ENCODE results near the gene WNT3A.

WNT3A gene

DNA sequence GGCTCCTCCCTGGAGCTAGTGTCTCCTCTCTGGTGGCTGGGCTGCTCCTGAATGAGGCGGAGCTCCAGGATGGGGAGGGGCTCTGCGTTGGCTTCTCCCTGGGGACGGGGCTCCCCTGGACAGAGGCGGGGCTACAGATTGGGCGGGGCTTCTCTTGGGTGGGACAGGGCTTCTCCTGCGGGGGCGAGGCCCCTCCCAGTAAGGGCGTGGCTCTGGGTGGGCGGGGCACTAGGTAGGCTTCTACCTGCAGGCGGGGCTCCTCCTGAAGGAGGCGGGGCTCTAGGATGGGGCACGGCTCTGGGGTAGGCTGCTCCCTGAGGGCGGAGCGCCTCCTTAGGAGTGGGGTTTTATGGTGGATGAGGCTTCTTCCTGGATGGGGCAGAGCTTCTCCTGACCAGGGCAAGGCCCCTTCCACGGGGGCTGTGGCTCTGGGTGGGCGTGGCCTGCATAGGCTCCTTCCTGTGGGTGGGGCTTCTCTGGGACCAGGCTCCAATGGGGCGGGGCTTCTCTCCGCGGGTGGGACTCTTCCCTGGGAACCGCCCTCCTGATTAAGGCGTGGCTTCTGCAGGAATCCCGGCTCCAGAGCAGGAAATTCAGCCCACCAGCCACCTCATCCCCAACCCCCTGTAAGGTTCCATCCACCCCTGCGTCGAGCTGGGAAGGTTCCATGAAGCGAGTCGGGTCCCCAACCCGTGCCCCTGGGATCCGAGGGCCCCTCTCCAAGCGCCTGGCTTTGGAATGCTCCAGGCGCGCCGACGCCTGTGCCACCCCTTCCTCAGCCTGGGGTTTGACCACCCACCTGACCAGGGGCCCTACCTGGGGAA lies 53.0 kb downstream of the WNT3A start:
- Mint-ChIP-seq H3K4me3 (peak overlapping the region; percentile 66), H3K4me1 (peaks cover 4% of the 10 kb centered on the region), H3K9me3 (no peaks in the 10 kb centered on the region), H3K27me3 (peaks cover 85% of the 10 kb centered on the region), H3K36me3 (no peaks in the 10 kb centered on the region), H3K27ac (no peak overlapping the region)
- CTCF ChIA-PET = interaction anchor here (0.6 kb wide), 1 partner anchor 325 kb away, joined by 3 read pairs; the partner anchor contains the start of gene JMJD4
- DNase-seq = peak; percentile 84

DNA sequence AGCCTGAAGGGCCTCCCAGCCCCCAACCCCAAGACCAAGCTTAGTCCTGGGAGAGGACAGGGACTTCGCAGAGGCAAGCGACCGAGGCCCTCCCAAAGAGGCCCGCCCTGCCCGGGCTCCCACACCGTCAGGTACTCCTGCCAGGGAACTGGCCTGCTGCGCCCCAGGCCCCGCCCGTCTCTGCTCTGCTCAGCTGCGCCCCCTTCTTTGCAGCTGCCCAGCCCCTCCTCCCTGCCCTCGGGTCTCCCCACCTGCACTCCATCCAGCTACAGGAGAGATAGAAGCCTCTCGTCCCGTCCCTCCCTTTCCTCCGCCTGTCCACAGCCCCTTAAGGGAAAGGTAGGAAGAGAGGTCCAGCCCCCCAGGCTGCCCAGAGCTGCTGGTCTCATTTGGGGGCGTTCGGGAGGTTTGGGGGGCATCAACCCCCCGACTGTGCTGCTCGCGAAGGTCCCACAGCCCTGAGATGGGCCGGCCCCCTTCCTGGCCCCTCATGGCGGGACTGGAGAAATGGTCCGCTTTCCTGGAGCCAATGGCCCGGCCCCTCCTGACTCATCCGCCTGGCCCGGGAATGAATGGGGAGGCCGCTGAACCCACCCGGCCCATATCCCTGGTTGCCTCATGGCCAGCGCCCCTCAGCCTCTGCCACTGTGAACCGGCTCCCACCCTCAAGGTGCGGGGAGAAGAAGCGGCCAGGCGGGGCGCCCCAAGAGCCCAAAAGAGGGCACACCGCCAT lies 53.8 kb downstream of the WNT3A start:
- no peaks in the 10 kb centered on the region for H3K9me3 Mint-ChIP-seq
- no peaks in the 10 kb centered on the region for H3K36me3 Mint-ChIP-seq
- H3K4me3 Mint-ChIP-seq = no peak overlapping the region
- peaks cover 91% of the 10 kb centered on the region for H3K27me3 Mint-ChIP-seq
- H3K27ac Mint-ChIP-seq = no peak overlapping the region
- CTCF ChIA-PET = interaction anchor here (0.6 kb wide), 1 partner anchor 326 kb away, joined by 3 read pairs; the partner anchor contains the start of gene JMJD4
- H3K4me1 Mint-ChIP-seq = peaks cover 4% of the 10 kb centered on the region
- peak; percentile 24 for DNase-seq

DNA sequence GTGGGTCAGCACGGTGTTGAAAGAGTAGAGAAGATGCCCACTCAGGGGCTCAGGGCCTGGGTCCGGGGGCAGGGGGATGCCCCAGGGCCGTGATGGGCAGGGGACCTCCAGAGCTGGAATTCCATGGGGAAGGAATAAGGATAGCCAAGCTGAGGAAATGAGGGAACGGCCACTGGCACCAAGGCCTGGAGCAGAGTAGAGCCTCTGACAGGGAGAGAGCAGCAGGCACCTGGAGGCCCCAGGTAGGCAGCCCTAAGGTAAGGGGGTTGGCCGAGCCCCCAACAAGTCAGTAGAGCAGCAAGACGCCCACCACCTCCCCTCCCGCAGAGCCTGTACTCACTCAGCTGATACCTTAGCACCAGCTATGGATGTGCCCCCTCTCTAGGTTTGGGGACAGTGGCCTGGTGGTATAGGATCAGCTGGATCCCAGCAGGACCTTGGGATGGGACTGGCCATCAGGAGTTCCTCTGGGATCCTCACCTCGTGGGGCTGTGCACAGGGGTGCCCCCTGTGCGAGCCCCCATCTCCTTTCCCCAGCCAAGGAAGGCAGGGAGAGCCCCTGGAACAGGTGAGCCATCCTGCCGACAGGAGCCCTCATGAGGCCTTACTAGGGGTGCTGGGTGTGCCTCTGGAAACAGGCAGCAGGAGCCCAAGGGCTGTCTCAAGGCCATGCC lies 54.8 kb downstream of the WNT3A start:
- H3K9me3 Mint-ChIP-seq = no peaks in the 10 kb centered on the region
- H3K27me3 Mint-ChIP-seq = peaks cover 91% of the 10 kb centered on the region
- H3K4me3 Mint-ChIP-seq = no peak overlapping the region
- H3K4me1 Mint-ChIP-seq = peaks cover 4% of the 10 kb centered on the region
- no peak overlapping the region for H3K27ac Mint-ChIP-seq
- DNase-seq = peak; percentile 18
- no peaks in the 10 kb centered on the region for H3K36me3 Mint-ChIP-seq
- CTCF ChIA-PET = no interaction called here

DNA sequence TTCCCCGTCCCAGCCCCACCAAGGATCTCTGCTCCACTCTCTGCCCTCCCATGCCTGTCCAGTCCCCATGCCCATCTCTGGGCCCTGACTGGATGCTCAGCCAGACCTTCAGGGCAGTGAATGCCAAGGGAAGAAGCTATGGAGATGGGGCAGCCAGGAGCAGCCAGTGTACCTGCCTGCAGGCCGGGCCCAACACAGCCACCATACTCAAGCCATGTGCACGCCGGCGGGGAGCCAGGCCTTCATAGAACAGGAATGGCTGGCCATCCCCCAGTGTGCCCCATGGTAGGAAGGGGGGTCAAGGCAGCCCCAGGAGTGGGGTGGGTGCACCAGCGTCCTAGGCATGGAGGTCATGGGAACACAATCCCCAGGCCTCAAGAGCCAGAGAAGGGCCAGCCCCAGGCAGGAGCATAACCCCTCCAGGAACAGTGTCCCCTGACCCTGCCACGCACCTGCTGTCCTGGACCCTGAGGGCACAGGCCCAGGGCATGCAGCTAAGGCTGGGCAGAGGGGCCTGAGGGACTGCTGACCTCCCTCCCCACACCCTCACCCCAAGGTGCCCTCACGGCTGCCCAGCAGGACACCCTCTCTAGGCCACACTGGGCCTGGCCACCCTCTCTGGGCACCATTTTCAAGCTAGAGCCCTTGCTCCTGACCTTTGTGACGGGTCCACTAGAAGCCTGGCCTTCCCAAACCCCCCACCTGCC lies 55.4 kb downstream of the WNT3A start:
- peaks cover 4% of the 10 kb centered on the region for H3K4me1 Mint-ChIP-seq
- peak; percentile 19 for DNase-seq
- H3K27ac Mint-ChIP-seq = no peak overlapping the region
- H3K9me3 Mint-ChIP-seq = no peaks in the 10 kb centered on the region
- peaks cover 92% of the 10 kb centered on the region for H3K27me3 Mint-ChIP-seq
- CTCF ChIA-PET = no interaction called here
- no peaks in the 10 kb centered on the region for H3K36me3 Mint-ChIP-seq
- H3K4me3 Mint-ChIP-seq = no peak overlapping the region

DNA sequence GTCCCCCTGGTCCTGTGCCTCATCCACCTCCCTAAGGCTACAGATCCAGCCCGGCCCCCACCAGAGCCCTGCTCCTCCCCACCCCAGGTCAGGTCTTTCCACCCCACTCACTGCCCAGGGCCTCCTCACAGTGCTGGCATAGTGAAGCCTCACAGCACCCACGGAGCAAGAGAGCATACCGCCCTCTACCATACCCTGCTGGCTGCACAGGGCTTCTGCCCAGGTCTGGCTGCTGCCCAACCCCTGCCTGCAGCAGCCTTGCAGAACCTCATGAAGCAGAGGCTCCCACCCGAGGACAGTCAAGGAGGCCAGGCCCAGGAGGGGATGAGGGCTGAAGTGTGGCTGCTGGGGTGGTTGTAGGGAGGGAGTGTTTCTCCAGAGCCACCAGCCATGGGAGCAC lies 56.0 kb downstream of the WNT3A start:
- Mint-ChIP-seq H3K36me3 (no peaks in the 10 kb centered on the region), H3K4me1 (peaks cover 4% of the 10 kb centered on the region), H3K4me3 (no peak overlapping the region), H3K27ac (no peak overlapping the region), H3K27me3 (peaks cover 89% of the 10 kb centered on the region), H3K9me3 (no peaks in the 10 kb centered on the region)
- CTCF ChIA-PET = no interaction called here
- peak; percentile 8 for DNase-seq

DNA sequence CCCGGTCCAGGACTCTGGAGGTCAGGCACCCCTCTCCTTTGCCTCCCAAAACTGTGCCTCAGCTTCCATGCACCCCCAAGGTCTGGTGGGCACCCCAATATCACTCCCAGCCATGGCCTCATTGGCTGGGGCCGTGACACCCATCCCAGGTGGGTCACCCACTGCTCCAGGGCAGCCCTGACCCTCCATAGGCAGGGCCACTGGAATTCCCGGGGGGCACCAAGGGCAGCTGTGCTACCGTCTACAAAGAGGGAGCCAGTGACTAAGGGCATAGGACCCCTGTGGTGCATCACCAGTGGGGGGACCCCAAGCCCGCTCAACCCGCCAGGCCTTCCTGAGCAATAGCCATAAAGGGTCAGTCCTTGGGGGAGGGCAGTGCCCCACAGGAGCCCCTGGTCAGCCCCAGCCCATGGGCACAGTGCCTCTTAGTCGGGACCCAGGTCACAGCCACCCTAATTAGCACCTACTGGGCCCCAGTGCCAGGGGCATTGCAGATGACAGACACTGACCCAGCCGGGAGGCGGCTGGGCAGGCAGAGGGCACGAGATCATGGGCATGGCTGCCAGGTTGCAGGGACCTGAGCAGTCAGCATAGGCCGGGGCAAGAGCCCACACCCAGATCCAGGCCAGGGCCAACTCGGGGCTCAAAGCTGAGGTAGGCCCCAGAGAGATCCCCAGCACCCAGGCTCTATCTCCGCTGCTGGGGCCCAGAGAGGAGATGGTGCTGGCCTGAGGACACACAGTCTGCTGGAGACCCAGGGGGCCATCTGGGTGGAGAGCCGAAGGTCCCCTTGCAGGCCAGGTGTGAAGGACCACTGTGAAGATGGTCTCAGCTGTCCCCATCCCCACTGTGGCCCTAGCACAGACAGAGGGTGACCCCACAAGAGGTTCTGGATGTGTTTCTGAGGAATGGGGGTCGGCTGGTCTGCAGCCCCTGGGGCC lies 56.7 kb downstream of the WNT3A start:
- no peak overlapping the region for H3K27ac Mint-ChIP-seq
- H3K36me3 Mint-ChIP-seq = no peaks in the 10 kb centered on the region
- peaks cover 4% of the 10 kb centered on the region for H3K4me1 Mint-ChIP-seq
- H3K4me3 Mint-ChIP-seq = no peak overlapping the region
- H3K9me3 Mint-ChIP-seq = no peaks in the 10 kb centered on the region
- H3K27me3 Mint-ChIP-seq = peaks cover 82% of the 10 kb centered on the region
- CTCF ChIA-PET = no interaction called here
- DNase-seq = peak; percentile 19

DNA sequence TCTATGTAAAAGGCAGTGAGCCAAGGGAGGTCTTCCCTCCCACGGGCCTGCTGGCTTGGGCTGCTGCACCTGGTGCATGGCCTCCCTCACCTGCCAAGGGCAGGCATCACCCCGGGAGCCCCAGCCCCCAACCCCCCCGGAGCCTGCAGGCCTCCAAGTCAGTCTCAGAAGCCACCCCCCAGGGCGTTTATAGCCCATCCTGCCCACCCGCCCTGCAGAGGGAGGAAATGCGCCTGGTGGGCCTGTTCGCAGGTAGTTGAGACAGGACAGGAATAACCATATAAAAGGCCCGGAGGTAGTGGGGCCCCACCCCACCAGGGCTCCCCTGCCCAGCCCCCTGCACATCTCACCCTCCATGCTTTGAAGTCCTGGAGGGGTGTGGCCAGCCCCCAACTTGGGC lies 57.5 kb downstream of the WNT3A start:
- H3K27ac Mint-ChIP-seq = no peak overlapping the region
- H3K4me3 Mint-ChIP-seq = no peak overlapping the region
- H3K9me3 Mint-ChIP-seq = no peaks in the 10 kb centered on the region
- peaks cover 74% of the 10 kb centered on the region for H3K27me3 Mint-ChIP-seq
- H3K36me3 Mint-ChIP-seq = no peaks in the 10 kb centered on the region
- DNase-seq = peak; percentile 15
- peaks cover 4% of the 10 kb centered on the region for H3K4me1 Mint-ChIP-seq
- CTCF ChIA-PET = no interaction called here

DNA sequence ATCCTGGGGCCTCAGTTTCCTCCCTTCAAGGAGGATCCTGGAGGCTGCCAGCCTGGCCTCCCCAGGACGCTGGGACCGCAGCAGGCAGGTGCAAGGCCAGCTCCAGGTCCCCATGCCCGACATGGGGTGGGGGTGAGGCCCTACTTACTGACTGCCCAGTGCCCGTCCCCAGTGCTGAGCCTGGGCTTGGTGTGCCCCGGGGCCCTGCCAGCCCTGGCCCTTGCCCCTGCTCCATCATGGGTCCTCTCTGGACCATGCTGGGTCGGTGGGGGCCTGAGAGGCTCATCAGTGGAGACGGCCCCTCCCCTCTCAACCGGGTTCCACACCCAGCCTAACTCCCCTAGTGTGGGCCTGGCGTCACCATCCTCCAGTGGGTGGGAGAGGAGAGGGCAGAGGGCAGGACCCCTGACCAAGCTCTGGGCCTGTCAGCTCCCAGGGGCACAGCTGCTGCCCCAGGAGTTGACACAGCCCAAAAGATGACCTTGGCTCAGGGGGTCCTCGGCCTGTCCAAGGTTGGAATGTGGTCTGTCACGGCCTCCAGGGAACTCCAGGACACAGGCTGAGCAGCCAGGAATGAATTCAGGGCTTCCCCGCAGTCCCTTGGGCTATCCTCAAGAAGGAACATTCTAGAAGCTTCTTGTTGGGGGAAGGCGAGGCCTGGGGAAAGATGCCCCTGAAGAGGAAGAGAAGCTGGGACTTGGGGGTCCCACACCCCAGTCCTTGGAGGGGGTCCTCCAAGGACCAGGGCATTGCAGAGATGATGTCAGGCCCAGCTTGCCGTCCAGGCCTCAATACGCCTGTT lies 58.1 kb downstream of the WNT3A start:
- Mint-ChIP-seq H3K9me3 (no peaks in the 10 kb centered on the region), H3K27ac (no peak overlapping the region), H3K27me3 (peaks cover 67% of the 10 kb centered on the region), H3K4me3 (no peak overlapping the region), H3K4me1 (peaks cover 4% of the 10 kb centered on the region), H3K36me3 (no peaks in the 10 kb centered on the region)
- CTCF ChIA-PET = no interaction called here
- DNase-seq = peak; percentile 19

DNA sequence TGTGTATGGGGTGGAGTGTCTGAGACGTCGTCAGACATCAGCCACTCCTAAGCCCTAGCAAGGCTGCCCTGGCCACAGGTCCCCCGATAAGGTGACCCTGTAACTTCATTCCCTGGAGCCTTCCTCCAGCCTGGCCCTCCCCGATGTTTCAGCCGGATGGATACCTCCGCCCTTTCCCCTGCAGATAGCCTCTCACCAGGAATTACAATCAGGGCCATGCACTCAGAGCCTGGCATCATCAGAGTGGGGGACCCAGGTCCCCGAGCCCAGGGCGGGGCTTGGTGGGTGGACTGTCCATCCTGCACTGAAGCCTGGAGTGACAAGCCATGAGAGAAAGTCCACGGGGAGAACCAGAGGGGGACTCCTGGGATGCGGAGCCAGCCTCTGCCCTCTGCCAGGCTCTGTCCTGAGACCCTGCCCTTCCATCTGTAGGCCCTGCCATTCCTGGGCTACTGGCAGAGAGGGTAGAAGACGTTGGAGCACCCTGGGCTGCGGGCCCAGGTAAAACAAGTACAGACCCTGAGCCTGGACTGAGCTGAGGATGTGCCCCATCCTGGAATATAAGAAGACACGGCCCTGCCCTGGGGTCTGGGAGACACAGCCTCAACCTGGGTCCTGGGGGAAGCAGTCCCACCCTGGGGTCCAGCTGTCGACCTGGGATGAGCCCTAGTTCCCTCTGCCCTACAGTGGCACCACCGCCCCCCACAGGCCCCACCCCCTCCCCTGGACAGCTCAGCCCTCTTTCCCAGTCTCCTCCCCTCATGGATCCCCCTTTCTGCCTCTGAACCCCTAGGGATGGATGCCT lies 58.9 kb downstream of the WNT3A start:
- Mint-ChIP-seq H3K36me3 (no peaks in the 10 kb centered on the region), H3K9me3 (no peaks in the 10 kb centered on the region), H3K27ac (no peak overlapping the region), H3K4me3 (no peak overlapping the region), H3K4me1 (peaks cover 4% of the 10 kb centered on the region), H3K27me3 (peaks cover 59% of the 10 kb centered on the region)
- DNase-seq = peak; percentile 16
- CTCF ChIA-PET = no interaction called here

DNA sequence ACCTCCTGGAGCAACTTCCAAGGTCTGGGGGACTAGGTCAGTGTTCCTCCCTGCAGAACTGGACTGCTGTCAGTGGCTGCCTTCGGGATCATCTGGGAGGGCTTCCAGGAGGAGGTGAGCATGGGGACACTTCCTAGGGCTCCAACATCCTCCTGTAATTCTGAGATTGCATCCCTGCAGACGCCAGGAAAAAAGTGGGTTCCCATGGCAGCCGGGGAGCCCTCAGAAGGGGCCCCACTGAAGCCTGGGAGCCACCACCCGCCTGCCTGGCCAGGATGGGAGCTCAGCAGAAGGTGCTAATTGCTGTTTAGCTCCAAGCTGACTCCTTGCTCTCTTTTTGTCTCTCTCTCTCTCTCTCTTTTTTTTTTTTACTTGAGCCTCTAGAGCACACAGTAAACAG lies 59.6 kb downstream of the WNT3A start:
- no peaks in the 10 kb centered on the region for H3K36me3 Mint-ChIP-seq
- H3K9me3 Mint-ChIP-seq = no peaks in the 10 kb centered on the region
- H3K4me3 Mint-ChIP-seq = no peak overlapping the region
- CTCF ChIA-PET = no interaction called here
- peaks cover 53% of the 10 kb centered on the region for H3K27me3 Mint-ChIP-seq
- no peak overlapping the region for H3K27ac Mint-ChIP-seq
- DNase-seq = no peak
- no peaks in the 10 kb centered on the region for H3K4me1 Mint-ChIP-seq

DNA sequence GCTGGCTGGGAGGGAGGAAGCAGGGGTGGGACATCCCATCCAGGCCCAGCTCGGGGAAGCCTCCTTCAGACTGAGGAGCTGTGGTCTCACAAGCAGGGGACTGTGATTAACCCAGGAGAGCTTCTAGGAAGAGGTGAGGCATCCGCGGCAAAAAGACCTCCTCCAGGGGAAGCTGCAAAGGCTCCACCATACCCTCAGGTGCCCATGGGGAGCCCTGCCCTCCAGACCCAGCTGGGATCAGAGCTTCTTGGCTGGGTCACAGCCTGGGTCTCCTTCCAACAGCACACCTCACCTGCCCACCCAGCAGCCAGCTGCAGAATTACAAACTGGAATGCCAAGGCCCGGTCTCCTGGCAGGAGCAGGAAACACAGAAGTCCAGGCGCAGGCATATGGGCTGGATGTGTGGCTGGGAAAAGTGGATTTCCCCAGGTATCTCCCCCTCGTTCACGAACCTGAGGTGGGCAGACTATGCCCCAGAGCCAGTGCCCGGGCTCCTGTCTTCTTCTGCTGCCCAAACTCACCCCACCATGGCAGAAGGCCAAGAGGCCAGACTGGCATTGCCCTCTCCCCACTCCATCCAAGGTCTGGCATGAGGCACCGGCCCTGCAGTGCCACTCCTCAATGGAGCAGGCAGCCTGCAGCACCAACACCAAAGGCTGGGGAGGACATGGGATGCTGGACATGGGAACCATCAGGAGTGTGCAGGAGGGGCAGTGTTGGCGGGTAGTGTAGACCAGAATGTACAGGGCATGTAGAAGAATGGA lies 60.3 kb downstream of the WNT3A start:
- no peaks in the 10 kb centered on the region for H3K9me3 Mint-ChIP-seq
- H3K4me1 Mint-ChIP-seq = no peaks in the 10 kb centered on the region
- H3K36me3 Mint-ChIP-seq = no peaks in the 10 kb centered on the region
- peak; percentile 13 for DNase-seq
- H3K27ac Mint-ChIP-seq = no peak overlapping the region
- CTCF ChIA-PET = no interaction called here
- H3K27me3 Mint-ChIP-seq = peaks cover 46% of the 10 kb centered on the region
- H3K4me3 Mint-ChIP-seq = no peak overlapping the region

DNA sequence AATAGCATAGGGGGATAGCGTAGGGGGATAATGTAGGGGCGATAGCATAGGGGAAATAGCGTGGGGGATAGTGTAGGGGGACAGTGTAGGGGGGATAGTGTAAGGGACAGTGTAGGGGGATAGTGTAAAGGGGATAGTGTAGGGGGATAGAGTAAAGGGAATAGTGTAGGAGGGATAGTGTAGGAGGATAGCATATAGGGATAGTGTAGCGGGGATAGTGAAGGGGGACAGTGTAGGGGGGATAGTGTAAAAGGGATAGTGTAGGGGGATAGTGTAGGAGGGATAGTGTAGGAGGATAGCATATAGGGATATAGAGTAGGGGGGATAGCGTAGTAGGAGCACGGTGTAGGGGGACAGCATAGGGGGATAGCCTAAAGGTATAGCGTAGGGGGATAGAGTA lies 61.6 kb downstream of the WNT3A start:
- no peaks in the 10 kb centered on the region for H3K9me3 Mint-ChIP-seq
- CTCF ChIA-PET = no interaction called here
- DNase-seq = no peak

More for the DNA sequence above, 61.6 kb downstream of the WNT3A start:
- peaks cover 33% of the 10 kb centered on the region for H3K27me3 Mint-ChIP-seq
- H3K4me3 Mint-ChIP-seq = no peak overlapping the region
- no peak overlapping the region for H3K27ac Mint-ChIP-seq
- no peaks in the 10 kb centered on the region for H3K4me1 Mint-ChIP-seq
- H3K36me3 Mint-ChIP-seq = no peaks in the 10 kb centered on the region

Data from activated naive CD4-positive, alpha-beta T cell treated with anti-CD3 and anti-CD28 coated beads, Interleukin-2, amount 10 ng/mL, durations not matched to agents 7 days and 5 days (primary cell).